Neutrophil (primary cell): Measurements from ENCODE around the gene DSG3.
"Not testable (repeated sequence)": the region's sequence is repeated elsewhere in the genome, so short reads cannot be mapped to it uniquely, and the experiment has no call there.

Experiments
- H3K27ac ChIP-seq: fragments of 200-600 bp; sonication (generic); 2 replicates; pipeline ENCODE4 v1.5.1; 2016; ENCODE audit warnings: mild to moderate bottlenecking, moderate library complexity
- H3K27me3 ChIP-seq: fragments of 200-600 bp; sonication (generic); 2 replicates; pipeline ENCODE4 v1.6.0; 2016; ENCODE audit warnings: mild to moderate bottlenecking
- H3K36me3 ChIP-seq: fragments of 200-600 bp; sonication (generic); 2 replicates; pipeline ENCODE4 v1.5.1; 2017
- H3K4me1 ChIP-seq, 2 experiments: fragments of 200-600 bp in 1 of 2; sonication (generic) in 1 of 2; 1 replicate in 1 of 2; 2 replicates in 1 of 2; pipeline versions ENCODE4 v1.5.1 to v1.6.1; 2013 to 2016; ENCODE audit warnings: low read depth in 1 of 2, low read length in 1 of 2, mild to moderate bottlenecking in 1 of 2, moderate library complexity in 1 of 2; ENCODE audit not compliant: control insufficient read depth in 1 of 2, insufficient read depth in 1 of 2
- H3K4me3 ChIP-seq, 2 experiments: fragments of 200-600 bp in 1 of 2; sonication (generic) in 1 of 2; 1 replicate in 1 of 2; 2 replicates in 1 of 2; pipeline ENCODE4 v1.5.1; 2013 to 2016; ENCODE audit warnings: low read depth in 1 of 2, low read length in 1 of 2, mild to moderate bottlenecking in 1 of 2, moderate library complexity in 1 of 2
- H3K9me3 ChIP-seq: fragments of 200-600 bp; sonication (generic); 2 replicates; pipeline ENCODE4 v1.5.1; 2016
- TF ChIP-seq, protein P1 (sequence below): fragments of 200-600 bp; sonication (generic); IDR thresholded peaks from 2 replicates; pipeline ENCODE4 v1.5.1; 2016; ENCODE audit warnings: antibody characterized with exemption

DSG3 gene

DNA sequence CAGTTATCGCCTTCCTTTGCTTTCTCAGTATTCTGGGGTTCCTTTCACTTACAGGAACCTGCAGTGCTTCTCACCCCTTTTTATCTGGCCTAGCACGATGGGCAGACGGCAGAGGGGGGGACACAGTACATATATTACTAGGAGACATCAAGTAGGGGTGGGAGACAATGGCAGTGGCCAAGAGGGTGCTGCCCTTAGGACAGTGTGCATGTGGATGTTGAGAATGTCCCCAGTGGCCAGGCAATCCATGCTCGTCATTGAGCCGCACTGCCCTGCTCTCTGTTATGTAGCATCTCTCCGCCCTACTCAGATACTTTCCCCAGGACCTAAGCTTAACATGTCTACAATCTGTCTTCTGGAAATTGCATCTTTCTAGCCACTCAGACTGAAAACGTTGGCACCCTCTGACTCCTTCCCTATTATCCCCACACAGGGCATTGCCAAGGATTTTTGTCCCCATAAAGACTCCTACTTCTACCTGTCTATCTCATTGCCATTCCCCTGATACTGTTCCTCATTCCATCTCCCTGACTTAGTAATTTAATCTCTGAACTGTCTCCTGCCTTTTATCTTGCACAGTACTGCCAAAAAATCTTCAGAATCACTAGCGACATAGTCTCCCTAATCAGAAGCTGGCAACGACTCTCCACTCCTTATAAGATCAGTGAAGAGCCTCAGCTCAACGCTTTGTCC is 57.1 kb downstream of the DSG3 start:
- TF ChIP-seq, protein P1, sequence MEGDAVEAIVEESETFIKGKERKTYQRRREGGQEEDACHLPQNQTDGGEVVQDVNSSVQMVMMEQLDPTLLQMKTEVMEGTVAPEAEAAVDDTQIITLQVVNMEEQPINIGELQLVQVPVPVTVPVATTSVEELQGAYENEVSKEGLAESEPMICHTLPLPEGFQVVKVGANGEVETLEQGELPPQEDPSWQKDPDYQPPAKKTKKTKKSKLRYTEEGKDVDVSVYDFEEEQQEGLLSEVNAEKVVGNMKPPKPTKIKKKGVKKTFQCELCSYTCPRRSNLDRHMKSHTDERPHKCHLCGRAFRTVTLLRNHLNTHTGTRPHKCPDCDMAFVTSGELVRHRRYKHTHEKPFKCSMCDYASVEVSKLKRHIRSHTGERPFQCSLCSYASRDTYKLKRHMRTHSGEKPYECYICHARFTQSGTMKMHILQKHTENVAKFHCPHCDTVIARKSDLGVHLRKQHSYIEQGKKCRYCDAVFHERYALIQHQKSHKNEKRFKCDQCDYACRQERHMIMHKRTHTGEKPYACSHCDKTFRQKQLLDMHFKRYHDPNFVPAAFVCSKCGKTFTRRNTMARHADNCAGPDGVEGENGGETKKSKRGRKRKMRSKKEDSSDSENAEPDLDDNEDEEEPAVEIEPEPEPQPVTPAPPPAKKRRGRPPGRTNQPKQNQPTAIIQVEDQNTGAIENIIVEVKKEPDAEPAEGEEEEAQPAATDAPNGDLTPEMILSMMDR: no peak

DNA sequence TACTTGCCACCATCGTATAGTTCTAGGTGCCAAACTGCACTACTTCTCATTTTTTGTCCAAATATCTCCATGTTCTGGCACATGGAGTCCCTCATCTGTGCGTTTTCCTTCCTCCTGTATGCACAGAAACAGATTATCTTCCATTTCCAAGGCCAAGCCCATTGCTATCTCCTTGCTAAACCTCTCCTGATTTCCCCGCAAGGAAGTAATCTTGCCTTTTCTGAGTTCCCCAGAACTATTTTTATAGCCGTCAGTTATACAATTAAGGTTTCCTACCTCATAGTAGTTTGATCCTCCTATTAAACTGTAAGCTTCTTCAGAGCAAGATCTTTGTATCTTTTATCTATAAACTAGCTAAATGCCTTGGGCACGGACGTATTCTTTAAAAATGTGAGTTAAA is 57.6 kb downstream of the DSG3 start:
- Histone ChIP-seq H3K36me3 (no peaks in the 10 kb centered on the region), H3K27ac (no peak overlapping the region), H3K9me3 (no peaks in the 10 kb centered on the region), H3K27me3 (peaks cover 14% of the 10 kb centered on the region), H3K4me3 (no peak overlapping the region), H3K4me1 (no peaks in the 10 kb centered on the region)
- TF ChIP-seq, protein P1: no peak

More for the DNA sequence above, 57.1 kb downstream of the DSG3 start:
- Histone ChIP-seq H3K27me3 (peaks cover 19% of the 10 kb centered on the region), H3K27ac (no peak overlapping the region), H3K9me3 (no peaks in the 10 kb centered on the region), H3K4me3 (no peak overlapping the region), H3K36me3 (no peaks in the 10 kb centered on the region), H3K4me1 (no peaks in the 10 kb centered on the region)

DNA sequence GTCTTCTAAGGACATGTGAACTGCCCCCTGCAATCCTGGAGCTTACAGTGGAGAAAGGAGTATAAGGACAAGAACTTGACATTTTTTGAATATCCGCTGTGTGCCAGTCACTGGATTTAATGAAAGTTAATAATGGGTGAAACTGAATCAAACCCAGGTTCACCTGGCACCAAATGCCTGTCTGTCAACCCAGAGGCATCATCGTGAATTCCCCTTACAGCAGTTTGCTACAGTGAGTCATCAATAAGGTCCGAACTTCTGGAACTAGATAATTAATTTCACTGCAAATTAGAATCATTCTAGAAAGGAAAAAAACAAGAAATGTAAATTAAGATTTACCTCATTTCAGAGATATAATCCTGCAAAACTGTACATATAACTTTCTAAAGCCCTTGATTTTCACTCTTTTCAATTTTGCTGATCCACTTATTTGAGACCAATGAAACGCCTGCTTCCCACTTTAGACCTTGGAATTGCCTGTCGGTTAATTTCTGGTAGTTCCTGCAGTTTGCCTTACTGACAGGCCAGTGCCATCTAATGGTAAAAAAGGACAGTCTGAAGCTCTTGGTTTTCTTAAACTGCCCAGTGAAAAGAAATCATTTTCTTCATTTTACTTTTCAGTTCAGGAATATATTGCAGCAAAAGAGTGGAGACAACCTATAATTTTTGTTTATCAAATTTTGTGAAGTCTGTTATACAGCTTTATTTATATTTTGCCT is 58.6 kb downstream of the DSG3 start:
- no peaks in the 10 kb centered on the region for H3K4me1 ChIP-seq
- H3K36me3 ChIP-seq: no peaks in the 10 kb centered on the region
- TF ChIP-seq, protein P1: no peak
- peaks cover 5% of the 10 kb centered on the region for H3K27me3 ChIP-seq
- H3K9me3 ChIP-seq: no peaks in the 10 kb centered on the region
- H3K4me3 ChIP-seq: no peak overlapping the region
- H3K27ac ChIP-seq: no peak overlapping the region

DNA sequence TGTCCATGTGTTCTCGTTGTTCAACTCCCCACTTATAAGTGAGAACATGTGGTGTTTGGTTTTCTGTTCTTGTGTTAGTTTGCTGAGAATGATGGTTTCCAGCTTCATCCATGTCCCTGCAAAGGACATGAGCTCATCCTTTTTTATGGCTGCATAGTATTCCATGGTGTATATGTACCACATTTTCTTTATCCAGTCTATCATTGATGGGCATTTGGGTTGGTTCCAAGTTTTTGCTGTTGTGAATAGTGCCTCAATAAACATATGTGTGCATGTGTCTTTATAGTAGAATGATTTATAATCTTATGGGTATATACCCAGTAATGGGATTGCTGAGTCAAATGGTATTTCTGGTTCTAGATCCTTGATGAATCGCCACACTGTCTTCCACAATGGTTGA is 59.6 kb downstream of the DSG3 start:
- not testable (repeated sequence) for H3K9me3 ChIP-seq, H3K4me3 ChIP-seq, H3K27me3 ChIP-seq, H3K36me3 ChIP-seq, H3K27ac ChIP-seq, H3K4me1 ChIP-seq

DNA sequence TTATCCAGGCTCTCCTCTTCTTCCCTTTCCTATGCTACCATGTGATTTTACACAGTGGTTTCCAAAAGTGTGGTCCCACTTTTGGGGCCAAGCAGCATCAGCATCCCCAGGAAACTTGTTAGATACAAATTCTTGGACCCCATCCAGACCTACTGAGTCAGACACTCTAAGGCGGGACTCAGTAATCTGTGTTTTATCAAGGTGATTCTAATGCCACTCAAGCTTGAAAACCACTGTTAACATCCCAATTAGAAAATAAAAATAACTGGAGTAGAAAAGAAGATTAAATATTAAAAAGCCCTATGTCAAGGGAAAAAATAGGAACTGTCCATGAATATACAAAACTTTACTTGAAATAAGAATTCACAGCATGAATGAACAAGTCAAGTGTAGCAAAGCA is 61.2 kb downstream of the DSG3 start:
- H3K4me1 ChIP-seq: no peaks in the 10 kb centered on the region
- no peaks in the 10 kb centered on the region for H3K27me3 ChIP-seq
- no peaks in the 10 kb centered on the region for H3K9me3 ChIP-seq
- no peak overlapping the region for H3K4me3 ChIP-seq
- no peak overlapping the region for H3K27ac ChIP-seq
- TF ChIP-seq, protein P1: no peak
- H3K36me3 ChIP-seq: no peaks in the 10 kb centered on the region

DNA sequence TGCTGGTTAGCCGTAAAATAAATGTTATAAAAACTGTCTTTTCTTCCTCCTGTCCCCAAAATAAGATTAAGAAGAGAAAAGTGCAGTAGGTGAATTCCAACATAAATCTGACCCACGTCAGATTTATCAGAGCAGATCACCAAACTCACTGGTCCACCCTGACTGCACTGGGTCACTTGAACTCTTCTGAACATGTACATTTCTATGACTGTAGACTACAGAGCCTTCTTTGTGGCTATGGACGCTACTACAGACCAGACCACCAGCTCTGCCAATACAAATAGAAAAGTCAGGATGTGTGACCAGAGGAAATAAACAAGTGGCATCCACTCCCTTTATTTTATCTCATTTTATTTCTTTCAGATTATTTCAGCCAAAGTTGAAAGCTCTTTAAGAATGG is 62.0 kb downstream of the DSG3 start:
- no peak overlapping the region for H3K27ac ChIP-seq
- no peaks in the 10 kb centered on the region for H3K9me3 ChIP-seq
- no peaks in the 10 kb centered on the region for H3K27me3 ChIP-seq
- no peaks in the 10 kb centered on the region for H3K36me3 ChIP-seq
- no peaks in the 10 kb centered on the region for H3K4me1 ChIP-seq
- TF ChIP-seq, protein P1: no peak
- H3K4me3 ChIP-seq: no peak overlapping the region
